Measurements from ENCODE around the gene CEP89. TPM values are rescaled to one million over a fixed set of nuclear protein-coding genes. Genes with fewer than 3 reads are reported as not detected.
"Not testable (repeated sequence)": the region's sequence is repeated elsewhere in the genome, so short reads cannot be mapped to it uniquely, and the experiment has no call there.

The CEP89 gene
- total RNA-seq, 1 experiment from 2014 or later = 31.1 TPM

- Mint-ChIP-seq H3K4me1 (ENCODE audit: low read depth, unreplicated experiment) (no peaks in the 10 kb centered on the region), H3K9me3 (ENCODE audit: low read depth, unreplicated experiment) (no peaks in the 10 kb centered on the region), H3K4me3 (ENCODE audit: low read depth, unreplicated experiment) (no peak overlapping the region), H3K27ac (ENCODE audit: unreplicated experiment) (no peak overlapping the region), H3K27me3 (ENCODE audit: unreplicated experiment) (no peaks in the 10 kb centered on the region), H3K36me3 (ENCODE audit: insufficient read depth, unreplicated experiment) (peaks cover 7% of the 10 kb centered on the region)
- BruUV-seq (replicated peaks) = no TSS peak
- TF ChIP-seq CTCF (IDR thresholded peaks at IDR 0.05; ENCODE audit: unreplicated experiment) = no peak
- DNase-seq = no peak
- intact Hi-C loops (cut with micrococcal nuclease; ENCODE audit: unreplicated experiment) = no loop called here
- CTCF ChIA-PET = no interaction called here
Observed at GRCh38 chr19:32945260-32945659, 26.5 kb downstream of the CEP89 start.

- H3K27me3 Mint-ChIP-seq (ENCODE audit: unreplicated experiment); intact Hi-C loops (cut with micrococcal nuclease; ENCODE audit: unreplicated experiment); H3K27ac Mint-ChIP-seq (ENCODE audit: unreplicated experiment); H3K9me3 Mint-ChIP-seq (ENCODE audit: low read depth, unreplicated experiment); H3K4me3 Mint-ChIP-seq (ENCODE audit: low read depth, unreplicated experiment); DNase-seq; H3K36me3 Mint-ChIP-seq (ENCODE audit: insufficient read depth, unreplicated experiment); H3K4me1 Mint-ChIP-seq (ENCODE audit: low read depth, unreplicated experiment); BruUV-seq (replicated peaks): not testable (repeated sequence)
- CTCF ChIA-PET = interaction anchor here (0.6 kb wide), 1 partner anchor 158 kb away, joined by 3 read pairs; no protein-coding TSS in a partner anchor
Observed at GRCh38 chr19:32941273-32941672, 30.5 kb downstream of the CEP89 start.

DNA sequence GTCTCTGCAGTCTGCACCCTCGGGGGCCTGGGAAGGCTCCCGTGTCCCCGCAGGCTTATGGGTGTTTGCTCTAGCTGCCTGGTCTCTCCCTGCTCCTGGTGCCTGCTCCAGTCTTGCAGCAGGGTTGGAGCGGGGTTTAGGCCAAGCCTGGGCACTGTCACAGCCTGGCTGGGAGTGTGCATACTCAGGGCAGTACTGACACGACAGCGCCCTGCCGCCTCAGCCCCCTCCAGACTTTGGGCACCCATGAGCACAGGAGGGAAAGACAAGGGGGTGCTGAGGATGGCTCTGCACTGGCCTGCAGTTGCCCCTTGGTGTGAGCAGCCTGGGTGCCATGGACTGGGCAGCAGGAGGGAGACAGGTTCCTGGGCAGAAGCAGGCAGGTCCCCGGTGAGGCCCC, 35.7 kb downstream of the CEP89 start:
- DNase-seq = no peak
- H3K4me3 Mint-ChIP-seq (ENCODE audit: low read depth, unreplicated experiment) = no peak overlapping the region
- BruUV-seq (replicated peaks) = no TSS peak
- H3K36me3 Mint-ChIP-seq (ENCODE audit: insufficient read depth, unreplicated experiment) = no peaks in the 10 kb centered on the region
- no peaks in the 10 kb centered on the region for H3K27me3 Mint-ChIP-seq (ENCODE audit: unreplicated experiment)
- TF ChIP-seq CTCF (IDR thresholded peaks at IDR 0.05; ENCODE audit: unreplicated experiment) = no peak
- intact Hi-C loops (cut with micrococcal nuclease; ENCODE audit: unreplicated experiment) = no loop called here
- CTCF ChIA-PET = no interaction called here
- no peaks in the 10 kb centered on the region for H3K4me1 Mint-ChIP-seq (ENCODE audit: low read depth, unreplicated experiment)
- no peaks in the 10 kb centered on the region for H3K9me3 Mint-ChIP-seq (ENCODE audit: low read depth, unreplicated experiment)
- H3K27ac Mint-ChIP-seq (ENCODE audit: unreplicated experiment) = no peak overlapping the region

DNA sequence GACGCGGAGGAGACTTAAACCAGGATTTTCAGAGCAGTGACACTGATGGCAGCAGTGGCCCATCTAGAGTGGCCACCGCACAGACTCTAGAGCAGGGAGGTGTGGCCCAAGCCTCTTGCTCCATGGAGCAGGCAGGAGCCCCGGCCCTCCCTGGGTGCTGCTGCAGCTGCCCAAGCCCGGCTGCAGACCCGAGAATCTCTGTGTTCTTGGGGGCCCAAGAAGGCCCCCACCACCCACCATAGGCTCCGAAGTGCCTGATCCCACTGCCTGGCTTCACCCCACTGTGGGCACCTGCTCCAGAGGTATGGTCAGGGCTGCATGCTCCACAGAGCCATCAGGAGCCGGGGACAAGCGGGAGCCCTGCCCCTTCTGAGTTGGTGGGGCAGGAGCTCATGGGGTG, 36.1 kb downstream of the CEP89 start:
- Mint-ChIP-seq H3K27me3 (ENCODE audit: unreplicated experiment) (no peaks in the 10 kb centered on the region), H3K27ac (ENCODE audit: unreplicated experiment) (no peak overlapping the region), H3K36me3 (ENCODE audit: insufficient read depth, unreplicated experiment) (no peaks in the 10 kb centered on the region), H3K4me1 (ENCODE audit: low read depth, unreplicated experiment) (no peaks in the 10 kb centered on the region), H3K4me3 (ENCODE audit: low read depth, unreplicated experiment) (no peak overlapping the region), H3K9me3 (ENCODE audit: low read depth, unreplicated experiment) (no peaks in the 10 kb centered on the region)
- TF ChIP-seq CTCF (IDR thresholded peaks at IDR 0.05; ENCODE audit: unreplicated experiment) = no peak
- CTCF ChIA-PET = no interaction called here
- BruUV-seq (replicated peaks) = no TSS peak
- intact Hi-C loops (cut with micrococcal nuclease; ENCODE audit: unreplicated experiment) = no loop called here
- no peak for DNase-seq

GRCh38 chr19:32933571-32933970, 38.2 kb downstream of the CEP89 start:
- no peak for TF ChIP-seq CTCF (IDR thresholded peaks at IDR 0.05; ENCODE audit: unreplicated experiment)
- no peak for DNase-seq
- Mint-ChIP-seq H3K27ac (ENCODE audit: unreplicated experiment) (no peak overlapping the region), H3K4me1 (ENCODE audit: low read depth, unreplicated experiment) (peaks cover 6% of the 10 kb centered on the region), H3K36me3 (ENCODE audit: insufficient read depth, unreplicated experiment) (peaks cover 6% of the 10 kb centered on the region), H3K27me3 (ENCODE audit: unreplicated experiment) (no peaks in the 10 kb centered on the region), H3K4me3 (ENCODE audit: low read depth, unreplicated experiment) (no peak overlapping the region), H3K9me3 (ENCODE audit: low read depth, unreplicated experiment) (peaks cover 2% of the 10 kb centered on the region)
- BruUV-seq (replicated peaks) = no TSS peak
- CTCF ChIA-PET = no interaction called here
- intact Hi-C loops (cut with micrococcal nuclease; ENCODE audit: unreplicated experiment) = no loop called here
